ENCODE results near the gene AICDA. TPM values are rescaled to one million over a fixed set of nuclear protein-coding genes. Genes with fewer than 3 reads are reported as not detected.
"Not testable (repeated sequence)": the region's sequence is repeated elsewhere in the genome, so short reads cannot be mapped to it uniquely, and the experiment has no call there.

AICDA gene
- total RNA-seq, 5 donors from 2014 or later (not counting 1 experiment from before 2014, with no cell fraction given) = 0.10 to 0.35 (median 0.18) TPM; not detected in 2

- Histone ChIP-seq H3K4me3 (ENCODE audit: control insufficient read depth in 1 of 2, extremely low read depth in 1 of 2, low read length in 1 of 2) (no peak overlapping the region), H3K9me3 (no peaks in the 10 kb centered on the region), H3K4me1 (ENCODE audit: control insufficient read depth in 1 of 2, extremely low read depth in 1 of 2, insufficient read depth in 2 of 2, low read length in 2 of 2) (no peaks in the 10 kb centered on the region), H3K27ac (ENCODE audit: low read length) (no peak overlapping the region), H3K36me3 (ENCODE audit: control insufficient read depth in 2 of 2, extremely low read depth in 1 of 2, insufficient read depth in 1 of 2, low read length in 1 of 2) (no peaks in the 10 kb centered on the region), H3K27me3 (replicated peaks in 1 of 2; ENCODE audit: control insufficient read depth in 2 of 2, extremely low read depth in 1 of 2, insufficient read depth in 2 of 2, low read length in 1 of 2) (peaks cover 0 to 3% of the 10 kb centered on the region in 2 experiments)
- Mint-ChIP-seq H3K4me1 (no peaks in the 10 kb centered on the region), H3K9me3 (no peaks in the 10 kb centered on the region), H3K36me3 (no peaks in the 10 kb centered on the region), H3K27ac (no peak overlapping the region), H3K4me3 (no peak overlapping the region), H3K27me3 (no peaks in the 10 kb centered on the region)
- WGBS (ENCODE audit: insufficient coverage) = no CpG with 5 or more reads among the region's 3 CpGs
- POLR2A ChIA-PET = interaction anchor here (0.5 to 0.6 kb wide), 2 partner anchors 20 to 71 kb away, joined by 3 read pairs; no protein-coding TSS in a partner anchor
- CTCF ChIA-PET = interaction anchor here in 1 of 2 donors (0.7 to 0.9 kb wide), 2 partner anchors 14 to 421 kb away, joined by 3 read pairs; no protein-coding TSS in a partner anchor
- DNase-seq = no peak
- no peak for ATAC-seq (replicated peaks in 1 of 4)
Observed at GRCh38 chr12:8628731-8629130, 16.1 kb upstream of the AICDA start.

- DNase-seq; H3K4me3 ChIP-seq (ENCODE audit: control insufficient read depth in 1 of 2, extremely low read depth in 1 of 2, low read length in 1 of 2); POLR2A ChIA-PET; ATAC-seq (replicated peaks in 1 of 4); H3K9me3 ChIP-seq; H3K36me3 ChIP-seq (ENCODE audit: control insufficient read depth in 2 of 2, extremely low read depth in 1 of 2, insufficient read depth in 1 of 2, low read length in 1 of 2); H3K4me1 ChIP-seq (ENCODE audit: control insufficient read depth in 1 of 2, extremely low read depth in 1 of 2, insufficient read depth in 2 of 2, low read length in 2 of 2); H3K27me3 Mint-ChIP-seq; H3K4me3 Mint-ChIP-seq; H3K27ac Mint-ChIP-seq; H3K9me3 Mint-ChIP-seq; CTCF ChIA-PET; H3K27me3 ChIP-seq (replicated peaks in 1 of 2; ENCODE audit: control insufficient read depth in 2 of 2, extremely low read depth in 1 of 2, insufficient read depth in 2 of 2, low read length in 1 of 2); H3K4me1 Mint-ChIP-seq; H3K36me3 Mint-ChIP-seq; H3K27ac ChIP-seq (ENCODE audit: low read length): not testable (repeated sequence)
- WGBS (ENCODE audit: insufficient coverage) = 87% methylated on average over 3 of the region's 26 CpGs
Observed at GRCh38 chr12:8624750-8625149, 12.1 kb upstream of the AICDA start.

- no peaks in the 10 kb centered on the region for H3K9me3 ChIP-seq
- H3K27ac Mint-ChIP-seq = no peak overlapping the region
- no peaks in the 10 kb centered on the region for H3K27me3 ChIP-seq (replicated peaks in 1 of 2; ENCODE audit: control insufficient read depth in 2 of 2, extremely low read depth in 1 of 2, insufficient read depth in 2 of 2, low read length in 1 of 2)
- ATAC-seq (replicated peaks in 1 of 4) = no peak
- CTCF ChIA-PET = no interaction called here
- no peak overlapping the region for H3K27ac ChIP-seq (ENCODE audit: low read length)
- peaks cover 3% of the 10 kb centered on the region for H3K36me3 Mint-ChIP-seq
- no peak for DNase-seq
- no peak overlapping the region for H3K4me3 Mint-ChIP-seq
- H3K9me3 Mint-ChIP-seq = peaks cover 0 to 3% (median 2%) of the 10 kb centered on the region in 3 donors
- no peak overlapping the region for H3K4me3 ChIP-seq (ENCODE audit: control insufficient read depth in 1 of 2, extremely low read depth in 1 of 2, low read length in 1 of 2)
- no peaks in the 10 kb centered on the region for H3K27me3 Mint-ChIP-seq
- POLR2A ChIA-PET = no interaction called here
- no peaks in the 10 kb centered on the region for H3K36me3 ChIP-seq (ENCODE audit: control insufficient read depth in 2 of 2, extremely low read depth in 1 of 2, insufficient read depth in 1 of 2, low read length in 1 of 2)
- WGBS (ENCODE audit: insufficient coverage) = 63% methylated on average over 4 of the region's 4 CpGs
- no peaks in the 10 kb centered on the region for H3K4me1 ChIP-seq (ENCODE audit: control insufficient read depth in 1 of 2, extremely low read depth in 1 of 2, insufficient read depth in 2 of 2, low read length in 2 of 2)
- H3K4me1 Mint-ChIP-seq = no peaks in the 10 kb centered on the region
Observed at GRCh38 chr12:8622646-8623045, 10.0 kb upstream of the AICDA start.

- POLR2A ChIA-PET = interaction anchor here in 1 of 2 donors (0.7 kb wide), 1 partner anchor 869 kb away, joined by 3 read pairs; no protein-coding TSS in a partner anchor
- Mint-ChIP-seq H3K27ac (no peak overlapping the region), H3K27me3 (no peaks in the 10 kb centered on the region), H3K36me3 (no peaks in the 10 kb centered on the region), H3K4me3 (no peak overlapping the region), H3K9me3 (no peaks in the 10 kb centered on the region), H3K4me1 (no peaks in the 10 kb centered on the region)
- H3K4me1 ChIP-seq (ENCODE audit: control insufficient read depth in 1 of 2, extremely low read depth in 1 of 2, insufficient read depth in 2 of 2, low read length in 2 of 2) = no peaks in the 10 kb centered on the region
- CTCF ChIA-PET = no interaction called here
- WGBS (ENCODE audit: insufficient coverage) = 94% methylated on average over 6 of the region's 6 CpGs
- no peaks in the 10 kb centered on the region for H3K27me3 ChIP-seq (replicated peaks in 1 of 2; ENCODE audit: control insufficient read depth in 2 of 2, extremely low read depth in 1 of 2, insufficient read depth in 2 of 2, low read length in 1 of 2)
- no peaks in the 10 kb centered on the region for H3K36me3 ChIP-seq (ENCODE audit: control insufficient read depth in 2 of 2, extremely low read depth in 1 of 2, insufficient read depth in 1 of 2, low read length in 1 of 2)
- ATAC-seq (replicated peaks in 1 of 4) (no peak), DNase-seq (no peak)
- H3K4me3 ChIP-seq (ENCODE audit: control insufficient read depth in 1 of 2, extremely low read depth in 1 of 2, low read length in 1 of 2) = no peak overlapping the region
- no peak overlapping the region for H3K27ac ChIP-seq (ENCODE audit: low read length)
- no peaks in the 10 kb centered on the region for H3K9me3 ChIP-seq
Observed at GRCh38 chr12:8615206-8615605, 2.5 kb upstream of the AICDA start.

GRCh38 chr12:8613881-8614280, 1.2 kb upstream of the AICDA start:
- H3K27me3 Mint-ChIP-seq; DNase-seq; H3K36me3 Mint-ChIP-seq; H3K4me3 Mint-ChIP-seq; H3K4me3 ChIP-seq (ENCODE audit: control insufficient read depth in 1 of 2, extremely low read depth in 1 of 2, low read length in 1 of 2); H3K27me3 ChIP-seq (replicated peaks in 1 of 2; ENCODE audit: control insufficient read depth in 2 of 2, extremely low read depth in 1 of 2, insufficient read depth in 2 of 2, low read length in 1 of 2); H3K9me3 ChIP-seq; H3K4me1 Mint-ChIP-seq; H3K9me3 Mint-ChIP-seq; H3K27ac ChIP-seq (ENCODE audit: low read length); ATAC-seq (replicated peaks in 1 of 4); H3K27ac Mint-ChIP-seq; H3K36me3 ChIP-seq (ENCODE audit: control insufficient read depth in 2 of 2, extremely low read depth in 1 of 2, insufficient read depth in 1 of 2, low read length in 1 of 2); H3K4me1 ChIP-seq (ENCODE audit: control insufficient read depth in 1 of 2, extremely low read depth in 1 of 2, insufficient read depth in 2 of 2, low read length in 2 of 2); CTCF ChIA-PET; POLR2A ChIA-PET: not testable (repeated sequence)
- WGBS (ENCODE audit: insufficient coverage) = no CpG with 5 or more reads among the region's 1 CpG

GRCh38 chr12:8609061-8609570, 3.5 kb downstream of the AICDA start:
- Mint-ChIP-seq H3K4me1 (peaks cover 11% of the 10 kb centered on the region in 3 donors), H3K27ac (no peak overlapping the region), H3K36me3 (no peaks in the 10 kb centered on the region), H3K9me3 (no peaks in the 10 kb centered on the region), H3K27me3 (peaks cover 5 to 9% of the 10 kb centered on the region in 2 donors), H3K4me3 (peak overlapping the region; percentile 47 to 75 (median 64))
- WGBS (ENCODE audit: insufficient coverage) = no CpG with 5 or more reads among the region's 5 CpGs
- CTCF ChIA-PET = interaction anchor here (0.6 to 2.1 kb wide), 7 partner anchors 35 to 280 kb away, joined by 3 to 14 read pairs (median 4); no protein-coding TSS in a partner anchor
- H3K27ac ChIP-seq (ENCODE audit: low read length) = no peak overlapping the region
- no peak overlapping the region for H3K4me3 ChIP-seq (ENCODE audit: control insufficient read depth in 1 of 2, extremely low read depth in 1 of 2, low read length in 1 of 2)
- POLR2A ChIA-PET = interaction anchor here (0.6 kb wide), 2 partner anchors 19 to 501 kb away, joined by 3 to 9 read pairs; no protein-coding TSS in a partner anchor
- H3K4me1 ChIP-seq (ENCODE audit: control insufficient read depth in 1 of 2, extremely low read depth in 1 of 2, insufficient read depth in 2 of 2, low read length in 2 of 2) = peaks cover 0 to 4% of the 10 kb centered on the region in 2 experiments
- ATAC-seq (replicated peaks in 1 of 4) (peak in 1 of 4 experiments; percentile 36), DNase-seq (peak in 1 of 35 experiments; percentile 34)
- H3K36me3 ChIP-seq (ENCODE audit: control insufficient read depth in 2 of 2, extremely low read depth in 1 of 2, insufficient read depth in 1 of 2, low read length in 1 of 2) = no peaks in the 10 kb centered on the region
- H3K9me3 ChIP-seq = no peaks in the 10 kb centered on the region
- peaks cover 0 to 9% of the 10 kb centered on the region in 2 experiments for H3K27me3 ChIP-seq (replicated peaks in 1 of 2; ENCODE audit: control insufficient read depth in 2 of 2, extremely low read depth in 1 of 2, insufficient read depth in 2 of 2, low read length in 1 of 2)

Data from T-cell (primary cell).